Transverse colon (tissue), 4 donors: ENCODE results near the gene CDK15. TPM values are rescaled to one million over a fixed set of nuclear protein-coding genes. Genes with fewer than 3 reads are reported as not detected.

Experiments used
- DNase-seq: peaks from one replicate; pipeline ENCODE4 v3.0.0-alpha.2; 2019
- H3K27ac ChIP-seq, 4 donors: fragments of 200-600 bp; sonication (generic); 2 replicates each; pipeline ENCODE4 v1.5.1; 2016 to 2018; ENCODE audit warnings: inconsistent platforms in 4 of 4
- H3K27me3 ChIP-seq: fragments of 200-600 bp; sonication (generic); 2 replicates; pipeline ENCODE4 v1.5.1; 2017; ENCODE audit warnings: inconsistent platforms
- H3K36me3 ChIP-seq, 4 donors: fragments of 200-600 bp; sonication (generic); 2 replicates each; pipeline ENCODE4 v1.5.1; 2017 to 2019; ENCODE audit warnings: inconsistent platforms in 4 of 4
- H3K4me1 ChIP-seq, 4 donors: fragments of 200-600 bp; sonication (generic); 2 replicates each; pipeline ENCODE4 v1.5.1; 2017 to 2020; ENCODE audit warnings: inconsistent platforms in 4 of 4
- H3K4me3 ChIP-seq, 4 donors: fragments of 200-600 bp; sonication (generic); 1 replicate in 1 of 4; 2 replicates in 3 of 4; pipeline versions ENCODE4 v1.5.1 to v1.6.1; 2017 to 2019; ENCODE audit warnings: inconsistent platforms in 4 of 4
- H3K9me3 ChIP-seq, 2 donors: fragments of 200-600 bp; sonication (generic); 2 replicates each; pipeline ENCODE4 v1.5.1; 2017 to 2019; ENCODE audit warnings: inconsistent platforms in 2 of 2
- EP300 ChIP-seq: sonication (generic); formaldehyde crosslinking; IDR thresholded peaks from one replicate; pipeline ENCODE4 v1.6.1; 2017; ENCODE audit warnings: antibody characterized with exemption, low read depth
- POLR2A ChIP-seq: fragments of 450-650 bp; IDR thresholded peaks from one replicate; pipeline ENCODE4 v1.6.1; 2016; ENCODE audit warnings: antibody characterized with exemption, mild to moderate bottlenecking, moderate library complexity
- POLR2AphosphoS5 ChIP-seq, 3 donors: sonication (generic); formaldehyde crosslinking; IDR thresholded peaks; one replicate each; pipeline ENCODE4 v1.6.1; 2016; ENCODE audit warnings: antibody characterized with exemption in 3 of 3
- WGBS, 2 donors: methylation state at CpG; one replicate each; pipeline ENCODE4 v1.1.5; 2018; ENCODE audit warnings: low coverage in 1 of 2; 5-methylcytosine and 5-hydroxymethylcytosine counted together
- in situ Hi-C, 4 donors: fragments of 200-750 bp; cut with MboI; loops; one replicate each; pipeline versions ENCODE4 v1.15.0 to v1.15.1; 2017; ENCODE audit warnings: low sequenced_read_pairs in 3 of 4, low pct_ligation_motif_present in 1 of 4, low pct_unique_long_range_greater_than_20kb in 1 of 4
- intact Hi-C: fragments of 100-400 bp; cut with DNase I; formaldehyde crosslinking; loops from one replicate; pipeline ENCODE4 v1.15.1; 2023; ENCODE audit warnings: low total_unique reads
- total RNA-seq, 4 donors: library from RNA; depleted of rRNA; stranded (reverse); fragments of >200 nt; gene quantifications; one replicate each; pipeline ENCODE4 v1.1.0, GENCODE V29; 2016
- TF ChIP-seq, protein P1 (sequence below), 5 experiments: fragments of 200-600 bp in 3 of 5; fragments of 450-650 bp in 2 of 5; sonication (generic) in 3 of 5; IDR thresholded peaks; 1 replicate in 2 of 5; 2 replicates in 3 of 5; pipeline ENCODE4 v1.5.1; 2016 to 2017; ENCODE audit warnings: antibody characterized with exemption in 5 of 5, inconsistent platforms in 3 of 5, mild to moderate bottlenecking in 2 of 5, moderate library complexity in 1 of 5

The CDK15 gene
- total RNA-seq, 4 donors from 2014 or later, result 0.14 to 0.79 TPM; not detected in 2

DNA sequence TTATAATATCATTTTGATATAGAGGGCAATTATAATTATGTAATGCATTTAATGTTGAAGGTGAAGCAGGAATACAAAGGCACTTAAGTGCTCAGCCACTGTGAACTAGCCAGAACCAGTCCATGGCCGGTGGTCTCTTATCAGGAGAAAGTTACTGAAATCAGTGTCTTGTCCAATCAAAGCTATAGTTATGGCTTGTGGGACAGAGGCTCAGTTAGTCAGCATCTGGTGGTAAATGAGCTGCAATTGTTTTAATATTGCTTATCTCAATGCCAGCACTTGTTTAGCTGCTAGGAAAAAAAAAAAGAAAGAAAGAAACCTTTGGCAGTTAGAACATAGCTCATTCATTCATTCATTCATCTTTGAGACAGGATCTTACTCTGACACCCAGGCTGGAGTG lies 21.8 kb upstream of the CDK15 start:
- intact Hi-C loops (no loop called here), in situ Hi-C loops (no loop called here)
- Histone ChIP-seq H3K9me3 (no peaks in the 10 kb centered on the region), H3K27ac (no peak overlapping the region), H3K4me3 (no peak overlapping the region), H3K4me1 (peaks cover 6 to 14% (median 9%) of the 10 kb centered on the region in 4 donors), H3K36me3 (no peaks in the 10 kb centered on the region), H3K27me3 (no peaks in the 10 kb centered on the region)
- WGBS, 2 donors, result 50 to 70% methylated on average over 1 of the region's 1 CpG
- TF ChIP-seq, protein P1, sequence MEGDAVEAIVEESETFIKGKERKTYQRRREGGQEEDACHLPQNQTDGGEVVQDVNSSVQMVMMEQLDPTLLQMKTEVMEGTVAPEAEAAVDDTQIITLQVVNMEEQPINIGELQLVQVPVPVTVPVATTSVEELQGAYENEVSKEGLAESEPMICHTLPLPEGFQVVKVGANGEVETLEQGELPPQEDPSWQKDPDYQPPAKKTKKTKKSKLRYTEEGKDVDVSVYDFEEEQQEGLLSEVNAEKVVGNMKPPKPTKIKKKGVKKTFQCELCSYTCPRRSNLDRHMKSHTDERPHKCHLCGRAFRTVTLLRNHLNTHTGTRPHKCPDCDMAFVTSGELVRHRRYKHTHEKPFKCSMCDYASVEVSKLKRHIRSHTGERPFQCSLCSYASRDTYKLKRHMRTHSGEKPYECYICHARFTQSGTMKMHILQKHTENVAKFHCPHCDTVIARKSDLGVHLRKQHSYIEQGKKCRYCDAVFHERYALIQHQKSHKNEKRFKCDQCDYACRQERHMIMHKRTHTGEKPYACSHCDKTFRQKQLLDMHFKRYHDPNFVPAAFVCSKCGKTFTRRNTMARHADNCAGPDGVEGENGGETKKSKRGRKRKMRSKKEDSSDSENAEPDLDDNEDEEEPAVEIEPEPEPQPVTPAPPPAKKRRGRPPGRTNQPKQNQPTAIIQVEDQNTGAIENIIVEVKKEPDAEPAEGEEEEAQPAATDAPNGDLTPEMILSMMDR (IDR thresholded peaks at IDR 0.05), result no peak
- no peak for TF ChIP-seq POLR2A
- no peak for TF ChIP-seq EP300
- TF ChIP-seq POLR2AphosphoS5 (IDR thresholded peaks at IDR 0.05), result no peak
- DNase-seq, result no peak

DNA sequence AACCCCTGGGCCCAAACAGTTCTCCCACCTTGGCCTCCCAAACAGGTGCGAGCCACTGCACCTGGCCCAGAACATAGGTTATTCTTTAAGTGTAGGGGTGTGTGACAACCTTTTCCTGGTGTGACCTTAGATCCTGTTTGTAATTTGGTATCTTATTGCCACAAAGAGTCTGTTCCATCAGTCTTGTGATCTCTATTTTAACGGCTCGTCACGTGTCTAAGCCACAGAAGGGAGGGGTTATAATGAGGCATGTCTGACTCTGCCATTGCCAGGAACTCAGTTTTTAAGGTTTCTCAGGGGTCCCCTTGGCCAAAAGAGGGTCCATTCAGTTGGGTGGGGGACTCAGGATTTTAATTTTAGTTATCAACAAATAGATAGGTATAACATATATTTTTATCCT lies 21.2 kb upstream of the CDK15 start:
- 60 to 78% methylated on average over 1 to 4 of the region's 4 CpGs for WGBS, 2 donors
- in situ Hi-C loops, result no loop called here

DNA sequence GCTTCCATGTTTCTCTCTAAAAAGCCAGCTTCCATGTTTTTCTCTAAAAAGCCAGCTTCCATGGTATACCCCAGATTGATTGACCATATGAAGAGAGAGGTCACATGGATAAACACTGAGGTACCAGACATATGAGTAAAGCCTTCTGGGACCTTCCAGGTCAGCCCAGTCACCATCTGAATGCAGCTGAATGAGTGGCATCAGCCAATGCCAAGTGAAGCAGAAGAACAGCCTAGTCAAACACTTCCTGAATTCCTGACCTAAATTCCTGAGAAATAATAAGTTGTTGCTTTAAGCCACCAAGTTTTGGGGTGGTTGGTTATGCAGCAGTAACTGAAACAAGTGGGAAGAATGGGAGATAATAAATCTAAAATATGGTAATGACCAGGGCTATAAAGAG lies 19.9 kb upstream of the CDK15 start:
- no peak for DNase-seq

More for the DNA sequence above, 21.2 kb upstream of the CDK15 start:
- Histone ChIP-seq H3K27me3 (no peaks in the 10 kb centered on the region), H3K36me3 (no peaks in the 10 kb centered on the region), H3K27ac (no peak overlapping the region), H3K4me3 (no peak overlapping the region), H3K4me1 (peaks cover 1 to 8% (median 4%) of the 10 kb centered on the region in 4 donors), H3K9me3 (no peaks in the 10 kb centered on the region)
- no peak for DNase-seq
- no peak for TF ChIP-seq EP300
- TF ChIP-seq, protein P1 (IDR thresholded peaks at IDR 0.05), result no peak
- no peak for TF ChIP-seq POLR2A
- TF ChIP-seq POLR2AphosphoS5 (IDR thresholded peaks at IDR 0.05), result no peak
- intact Hi-C loops, result no loop called here

DNA sequence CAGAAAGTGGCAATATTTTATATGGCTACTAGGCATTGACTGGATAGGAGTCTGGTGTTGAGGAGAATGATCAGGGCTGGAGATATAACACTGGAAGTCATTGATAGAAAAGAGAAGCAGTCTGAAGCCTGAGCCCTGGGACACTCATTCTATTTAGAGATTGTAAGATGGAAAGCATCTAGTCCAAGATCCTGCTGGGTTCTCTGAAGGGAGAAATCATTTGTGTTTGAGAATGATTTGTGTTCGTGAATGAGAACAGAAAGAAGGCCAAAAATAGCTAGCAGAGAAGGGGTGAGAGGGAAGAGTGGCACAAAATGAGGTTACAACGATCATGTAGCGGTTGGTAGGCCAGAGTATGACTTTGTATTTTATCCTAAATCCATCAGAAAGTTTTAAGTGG lies 18.0 kb upstream of the CDK15 start:
- H3K4me3 ChIP-seq, result no peak overlapping the region
- 58 to 86% methylated on average over 3 of the region's 3 CpGs for WGBS, 2 donors
- in situ Hi-C loops, result no loop called here
- no peaks in the 10 kb centered on the region for H3K4me1 ChIP-seq
- TF ChIP-seq POLR2A, result no peak
- TF ChIP-seq, protein P1 (IDR thresholded peaks at IDR 0.05), result no peak
- TF ChIP-seq EP300, result no peak
- TF ChIP-seq POLR2AphosphoS5 (IDR thresholded peaks at IDR 0.05), result no peak
- no peaks in the 10 kb centered on the region for H3K27me3 ChIP-seq
- DNase-seq, result no peak
- H3K36me3 ChIP-seq, result no peaks in the 10 kb centered on the region
- H3K9me3 ChIP-seq, result no peaks in the 10 kb centered on the region
- intact Hi-C loops, result no loop called here
- H3K27ac ChIP-seq, result no peak overlapping the region

More for the DNA sequence above, 19.9 kb upstream of the CDK15 start:
- peaks cover 0 to 4% (median 3%) of the 10 kb centered on the region in 4 donors for H3K4me1 ChIP-seq
- in situ Hi-C loops (no loop called here), intact Hi-C loops (no loop called here)
- TF ChIP-seq POLR2A (no peak), POLR2AphosphoS5 (IDR thresholded peaks at IDR 0.05) (no peak), EP300 (no peak)
- TF ChIP-seq, protein P1 (IDR thresholded peaks at IDR 0.05), result no peak
- no peaks in the 10 kb centered on the region for H3K36me3 ChIP-seq
- no peak overlapping the region for H3K27ac ChIP-seq
- no peak overlapping the region for H3K4me3 ChIP-seq
- H3K27me3 ChIP-seq, result no peaks in the 10 kb centered on the region
- H3K9me3 ChIP-seq, result no peaks in the 10 kb centered on the region
